Pancreas (tissue), 10 donors: ENCODE measurements around the gene CCNJL. TPM values are rescaled to one million over a fixed set of nuclear protein-coding genes. Genes with fewer than 3 reads are reported as not detected.
"Not testable (repeated sequence)": the region's sequence is repeated elsewhere in the genome, so short reads cannot be mapped to it uniquely, and the experiment has no call there.

Experiments
- ATAC-seq, 4 donors: fragments of 200-7000 bp; cut with Tn5 transposase; one replicate each; pipeline versions ENCODE4 v1.8.0 to v1.9.1; 2020; ENCODE audit warnings: mild to moderate bottlenecking in 4 of 4, moderate library complexity in 4 of 4
- DNase-seq, 6 donors: peaks; one replicate each; pipeline ENCODE4 v3.0.0-alpha.2; 2020
- FAIRE-seq: peaks from 2 replicates; lab custom pipeline; 2012; peaks lifted over from hg19 to GRCh38; lab: Jason Lieb, UNC
- H3K27ac ChIP-seq, 4 donors: fragments of 200-600 bp; sonication (generic); 1 replicate in 3 of 4; 2 replicates in 1 of 4; pipeline versions ENCODE4 v1.5.0 to v1.8.0; 2020
- H3K27me3 ChIP-seq, 4 donors: fragments of 200-600 bp; one replicate each; pipeline ENCODE4 v1.8.0; 2021
- H3K36me3 ChIP-seq, 3 donors: fragments of 200-600 bp; sonication (generic) in 1 of 3; one replicate each; pipeline versions ENCODE4 v1.5.0 to v1.8.0; 2020 to 2021
- H3K4me1 ChIP-seq, 3 donors: fragments of 200-600 bp; one replicate each; pipeline ENCODE4 v1.8.0; 2021
- H3K4me3 ChIP-seq, 4 donors: fragments of 200-600 bp; sonication (generic) in 2 of 4; one replicate each; pipeline versions ENCODE4 v1.5.0 to v1.8.0; 2020 to 2021
- H3K9me3 ChIP-seq, 4 donors: fragments of 200-600 bp; one replicate each; pipeline ENCODE4 v1.8.0; 2021
- CTCF ChIP-seq, 4 donors: fragments of 200-600 bp; sonication (generic) in 3 of 4; IDR thresholded peaks; one replicate each; pipeline versions ENCODE4 v1.5.0 to v1.8.0; 2021; ENCODE audit warnings: antibody characterized with exemption in 4 of 4
- WGBS, 2 donors: extraction: QIAGEN DNeasy Blood & Tissue Kit; methylation state at CpG; one replicate each; pipeline ENCODE4 v1.1.7; 2013; 5-methylcytosine and 5-hydroxymethylcytosine counted together
- intact Hi-C, 3 donors: fragments of 100-400 bp; cut with DNase I; formaldehyde crosslinking; loops; one replicate each; pipeline versions ENCODE4 v1.11.1 to v1.14.2; 2022
- polyA plus RNA-seq, 2 donors: library from polyadenylated mRNA; stranded (reverse); fragments of 200-250 nt; gene quantifications; one replicate each; pipeline ENCODE4 v1.2.3, GENCODE V29; 2013
- total RNA-seq, 6 donors: library from RNA; stranded (reverse); fragmentation: NEBNext Ultra II Directional in 4 of 6; extraction: Animal tissue kit (Norgen Biotek cat#: 25700) in 4 of 6; gene quantifications; one replicate each; pipeline versions ENCODE4 v1.2.1 to v1.2.4, GENCODE V29; 2021 to 2023
- donor health status: healthy with polysubstance abuse.
- donor health status: DM: no; HTN: no; CAD: no; lungs with moderate emphysema.
- donor health status: DM: no; HTN: no; CAD: no.
- donor health status: control.
- donor health status: control.
- donor health status: Bipolar disorder and iron deficiency.
- donor health status: DM: yes; HTN: yes; CAD: no.
- donor health status: DM: no; HTN: no; CAD: no.
- donor health status: DM: no; HTN: no; CAD: no.
- donor health status: DM: yes; HTN: yes; CAD: no.

Gene CCNJL
- total and polyA plus RNA-seq, 8 donors, result 0.06 to 0.58 (median 0.14) TPM

GRCh38 chr5:160341309-160341870 lies 29.0 kb upstream of the CCNJL start:
- intact Hi-C loops, result loop anchor here in 1 of 3 donors (10.0 kb wide), 1 partner anchor 317 kb away; no protein-coding TSS in a partner anchor
- TF ChIP-seq CTCF (IDR thresholded peaks at IDR 0.05), result no peak
- ATAC-seq, result no peak
- no peak overlapping the region for H3K27ac ChIP-seq
- no peak overlapping the region for H3K4me3 ChIP-seq
- peaks cover 0 to 7% (median 0%) of the 10 kb centered on the region in 3 donors for H3K4me1 ChIP-seq
- WGBS, 2 donors, result 79 to 82% methylated on average over 6 of the region's 6 CpGs
- no peaks in the 10 kb centered on the region for H3K9me3 ChIP-seq
- no peaks in the 10 kb centered on the region for H3K27me3 ChIP-seq
- DNase-seq, result no peak
- no peaks in the 10 kb centered on the region for H3K36me3 ChIP-seq
- FAIRE-seq, result no peak

- H3K36me3 ChIP-seq, H3K4me3 ChIP-seq, H3K9me3 ChIP-seq, ATAC-seq, H3K27me3 ChIP-seq, H3K4me1 ChIP-seq, FAIRE-seq, DNase-seq, H3K27ac ChIP-seq: not testable (repeated sequence)
- intact Hi-C loops, result loop anchor here in 1 of 3 donors (10.0 kb wide), 1 partner anchor 316 kb away; no protein-coding TSS in a partner anchor
Measured at GRCh38 chr5:160340513-160340912, 28.1 kb upstream of the CCNJL start.

GRCh38 chr5:160339406-160340130 lies 27.2 kb upstream of the CCNJL start:
- ATAC-seq (peak in 1 of 4 donors; percentile 63), FAIRE-seq (no peak), DNase-seq (no peak)
- WGBS, 2 donors, result 33 to 38% methylated on average over 10 of the region's 10 CpGs
- Histone ChIP-seq H3K36me3 (no peaks in the 10 kb centered on the region), H3K27me3 (no peaks in the 10 kb centered on the region), H3K27ac (no peak overlapping the region), H3K9me3 (no peaks in the 10 kb centered on the region), H3K4me1 (peaks cover 0 to 7% (median 0%) of the 10 kb centered on the region in 3 donors), H3K4me3 (no peak overlapping the region)
- intact Hi-C loops, result loop anchor here in 1 of 3 donors (10.0 kb wide), 1 partner anchor 315 kb away; no protein-coding TSS in a partner anchor
- TF ChIP-seq CTCF (IDR thresholded peaks at IDR 0.05), result no peak

- H3K4me1 ChIP-seq, H3K36me3 ChIP-seq, H3K9me3 ChIP-seq, FAIRE-seq, H3K27me3 ChIP-seq, intact Hi-C loops, H3K4me3 ChIP-seq, ATAC-seq, H3K27ac ChIP-seq, DNase-seq: not testable (repeated sequence)
- 63 to 74% methylated on average over 3 of the region's 3 CpGs for WGBS, 2 donors
Measured at GRCh38 chr5:160334716-160335115, 22.4 kb upstream of the CCNJL start.

GRCh38 chr5:160333721-160334120 lies 21.4 kb upstream of the CCNJL start:
- intact Hi-C loops, result no loop called here
- H3K27ac ChIP-seq, result no peak overlapping the region
- no peaks in the 10 kb centered on the region for H3K9me3 ChIP-seq
- H3K27me3 ChIP-seq, result no peaks in the 10 kb centered on the region
- no peak overlapping the region for H3K4me3 ChIP-seq
- 58 to 69% methylated on average over 3 of the region's 3 CpGs for WGBS, 2 donors
- DNase-seq (no peak), FAIRE-seq (no peak), ATAC-seq (peak in 1 of 4 donors; percentile 14)
- H3K4me1 ChIP-seq, result no peaks in the 10 kb centered on the region
- no peaks in the 10 kb centered on the region for H3K36me3 ChIP-seq
- TF ChIP-seq CTCF (IDR thresholded peaks at IDR 0.05), result no peak

- Histone ChIP-seq H3K27me3 (no peaks in the 10 kb centered on the region), H3K36me3 (no peaks in the 10 kb centered on the region), H3K27ac (no peak overlapping the region), H3K9me3 (no peaks in the 10 kb centered on the region), H3K4me3 (no peak overlapping the region), H3K4me1 (no peaks in the 10 kb centered on the region)
- WGBS, 2 donors, result 85 to 94% methylated on average over 4 of the region's 4 CpGs
- FAIRE-seq, result no peak
- no peak for TF ChIP-seq CTCF (IDR thresholded peaks at IDR 0.05)
- intact Hi-C loops, result no loop called here
- no peak for ATAC-seq
- no peak for DNase-seq
Measured at GRCh38 chr5:160330212-160330611, 17.8 kb upstream of the CCNJL start.
